ENCODE results near the gene DDX21. TPM values are rescaled to one million over a fixed set of nuclear protein-coding genes. Genes with fewer than 3 reads are reported as not detected.
"Not testable (repeated sequence)": the region's sequence is repeated elsewhere in the genome, so short reads cannot be mapped to it uniquely, and the experiment has no call there.

Gene DDX21
- polyA plus RNA-seq, 1 donor, result 50.6 TPM

DNA sequence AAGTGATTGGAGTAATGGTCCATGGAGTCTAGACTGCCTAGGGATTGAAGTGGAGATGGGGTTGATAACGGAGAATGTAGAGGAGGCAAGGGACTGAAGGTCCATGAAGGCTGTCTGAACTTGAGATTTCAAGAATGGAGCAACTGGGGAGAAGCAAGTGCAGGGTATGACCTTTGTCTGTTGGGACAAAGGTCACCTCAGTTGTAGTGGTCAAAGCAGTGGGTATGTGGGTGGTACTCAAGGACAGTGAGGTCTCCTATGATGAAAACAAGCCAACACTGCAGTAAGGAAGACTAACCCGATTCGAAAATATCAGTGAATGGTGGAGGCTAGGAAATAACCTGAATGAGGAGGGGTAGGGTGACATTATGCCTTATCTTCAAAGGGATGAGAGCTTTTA is 5.4 kb upstream of the DDX21 start:
- H3K9me3 ChIP-seq (ENCODE audit: control insufficient read depth, low read depth, low read length), result no peaks in the 10 kb centered on the region
- no peak for DNase-seq
- peaks cover 34% of the 10 kb centered on the region for H3K36me3 ChIP-seq (ENCODE audit: control insufficient read depth, insufficient read depth, low read length)
- no peaks in the 10 kb centered on the region for H3K27me3 ChIP-seq (ENCODE audit: control insufficient read depth, insufficient read depth, low read length)
- no peak overlapping the region for H3K27ac ChIP-seq (ENCODE audit: low read length)
- no peak overlapping the region for H3K4me3 ChIP-seq (ENCODE audit: low read length)
- WGBS (ENCODE audit: insufficient coverage, low lambda C conversion rate), result 100% methylated on average over 3 of the region's 3 CpGs
- peaks cover 3% of the 10 kb centered on the region for H3K4me1 ChIP-seq (ENCODE audit: control insufficient read depth, insufficient read depth, low read length)

- 100% methylated on average over 3 of the region's 12 CpGs for WGBS (ENCODE audit: insufficient coverage, low lambda C conversion rate)
- no peak for DNase-seq
These were observed 1.1 kb upstream of the DDX21 start for GRCh38 chr10:68954904-68955303.

DNA sequence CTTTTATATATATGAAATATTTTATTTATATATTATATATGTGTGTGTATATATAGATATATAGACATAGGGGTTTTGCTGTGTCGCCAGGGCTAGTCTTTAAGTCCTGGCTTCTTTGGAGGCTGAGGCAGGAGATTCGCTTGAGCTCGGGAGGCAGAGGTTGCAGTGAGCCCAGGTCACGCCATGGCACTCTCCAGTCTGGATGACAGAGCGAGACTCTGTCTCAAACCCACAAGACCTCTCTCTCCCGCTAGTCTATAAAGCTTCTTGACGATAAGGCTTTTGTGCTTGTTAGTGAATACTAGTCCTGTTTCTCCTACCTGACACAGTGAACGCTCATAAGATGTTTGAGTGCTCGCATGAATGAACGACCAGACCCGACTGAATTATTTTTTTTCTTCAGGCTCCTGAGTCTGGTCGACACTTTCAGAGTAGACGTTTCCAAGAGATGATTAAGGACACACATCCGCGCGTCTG is 577 bp upstream of the DDX21 start:
- DNase-seq, result no peak
- peak overlapping the region; percentile 92 for H3K4me3 ChIP-seq (ENCODE audit: low read length)
- peak overlapping the region; percentile 94 for H3K27ac ChIP-seq (ENCODE audit: low read length)
- H3K27me3 ChIP-seq (ENCODE audit: control insufficient read depth, insufficient read depth, low read length), result no peaks in the 10 kb centered on the region
- H3K36me3 ChIP-seq (ENCODE audit: control insufficient read depth, insufficient read depth, low read length), result peaks cover 6% of the 10 kb centered on the region
- peaks cover 8% of the 10 kb centered on the region for H3K4me1 ChIP-seq (ENCODE audit: control insufficient read depth, insufficient read depth, low read length)
- no peaks in the 10 kb centered on the region for H3K9me3 ChIP-seq (ENCODE audit: control insufficient read depth, low read depth, low read length)
- no CpG with 5 or more reads among the region's 16 CpGs for WGBS (ENCODE audit: insufficient coverage, low lambda C conversion rate)

More at GRCh38 chr10:68954904-68955303, 1.1 kb upstream of the DDX21 start:
- no peak overlapping the region for H3K27ac ChIP-seq (ENCODE audit: low read length)
- peaks cover 8% of the 10 kb centered on the region for H3K4me1 ChIP-seq (ENCODE audit: control insufficient read depth, insufficient read depth, low read length)
- peak overlapping the region; percentile 92 for H3K4me3 ChIP-seq (ENCODE audit: low read length)
- no peaks in the 10 kb centered on the region for H3K9me3 ChIP-seq (ENCODE audit: control insufficient read depth, low read depth, low read length)
- H3K36me3 ChIP-seq (ENCODE audit: control insufficient read depth, insufficient read depth, low read length), result peaks cover 8% of the 10 kb centered on the region
- no peaks in the 10 kb centered on the region for H3K27me3 ChIP-seq (ENCODE audit: control insufficient read depth, insufficient read depth, low read length)

DNA sequence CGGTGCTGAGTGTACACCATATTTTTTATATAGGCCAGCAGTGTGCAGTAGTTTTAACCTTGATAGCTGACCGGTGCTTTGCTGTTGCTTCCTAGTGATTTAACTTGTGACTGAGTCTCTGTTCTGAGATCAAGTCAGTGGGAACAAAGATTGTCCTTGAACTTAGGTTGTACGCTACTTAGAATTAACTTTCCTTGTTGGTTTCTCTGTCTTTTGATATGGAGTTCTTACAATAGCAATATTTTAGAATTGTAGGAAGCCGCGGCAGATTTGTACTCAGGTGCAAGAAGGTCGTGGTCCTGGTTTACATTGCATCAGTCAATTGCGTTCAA is 1.3 kb downstream of the DDX21 start:
- peak overlapping the region; percentile 92 for H3K4me3 ChIP-seq (ENCODE audit: low read length)
- H3K9me3 ChIP-seq (ENCODE audit: control insufficient read depth, low read depth, low read length), result no peaks in the 10 kb centered on the region
- no peak for DNase-seq
- H3K4me1 ChIP-seq (ENCODE audit: control insufficient read depth, insufficient read depth, low read length), result peaks cover 8% of the 10 kb centered on the region
- H3K27ac ChIP-seq (ENCODE audit: low read length), result peak overlapping the region; percentile 94
- WGBS (ENCODE audit: insufficient coverage, low lambda C conversion rate), result no CpG with 5 or more reads among the region's 7 CpGs
- no peaks in the 10 kb centered on the region for H3K27me3 ChIP-seq (ENCODE audit: control insufficient read depth, insufficient read depth, low read length)
- H3K36me3 ChIP-seq (ENCODE audit: control insufficient read depth, insufficient read depth, low read length), result peaks cover 11% of the 10 kb centered on the region

GRCh38 chr10:68957654-68958053 is 1.7 kb downstream of the DDX21 start:
- H3K4me1 ChIP-seq (ENCODE audit: control insufficient read depth, insufficient read depth, low read length), result peaks cover 8% of the 10 kb centered on the region
- DNase-seq, result no peak
- no peaks in the 10 kb centered on the region for H3K27me3 ChIP-seq (ENCODE audit: control insufficient read depth, insufficient read depth, low read length)
- peak overlapping the region; percentile 92 for H3K4me3 ChIP-seq (ENCODE audit: low read length)
- whole genome bisulfite sequencing (ENCODE audit: insufficient coverage, low lambda C conversion rate), result no CpG with 5 or more reads among the region's 3 CpGs
- peaks cover 15% of the 10 kb centered on the region for H3K36me3 ChIP-seq (ENCODE audit: control insufficient read depth, insufficient read depth, low read length)
- H3K9me3 ChIP-seq (ENCODE audit: control insufficient read depth, low read depth, low read length), result no peaks in the 10 kb centered on the region
- peak overlapping the region; percentile 94 for H3K27ac ChIP-seq (ENCODE audit: low read length)

DNA sequence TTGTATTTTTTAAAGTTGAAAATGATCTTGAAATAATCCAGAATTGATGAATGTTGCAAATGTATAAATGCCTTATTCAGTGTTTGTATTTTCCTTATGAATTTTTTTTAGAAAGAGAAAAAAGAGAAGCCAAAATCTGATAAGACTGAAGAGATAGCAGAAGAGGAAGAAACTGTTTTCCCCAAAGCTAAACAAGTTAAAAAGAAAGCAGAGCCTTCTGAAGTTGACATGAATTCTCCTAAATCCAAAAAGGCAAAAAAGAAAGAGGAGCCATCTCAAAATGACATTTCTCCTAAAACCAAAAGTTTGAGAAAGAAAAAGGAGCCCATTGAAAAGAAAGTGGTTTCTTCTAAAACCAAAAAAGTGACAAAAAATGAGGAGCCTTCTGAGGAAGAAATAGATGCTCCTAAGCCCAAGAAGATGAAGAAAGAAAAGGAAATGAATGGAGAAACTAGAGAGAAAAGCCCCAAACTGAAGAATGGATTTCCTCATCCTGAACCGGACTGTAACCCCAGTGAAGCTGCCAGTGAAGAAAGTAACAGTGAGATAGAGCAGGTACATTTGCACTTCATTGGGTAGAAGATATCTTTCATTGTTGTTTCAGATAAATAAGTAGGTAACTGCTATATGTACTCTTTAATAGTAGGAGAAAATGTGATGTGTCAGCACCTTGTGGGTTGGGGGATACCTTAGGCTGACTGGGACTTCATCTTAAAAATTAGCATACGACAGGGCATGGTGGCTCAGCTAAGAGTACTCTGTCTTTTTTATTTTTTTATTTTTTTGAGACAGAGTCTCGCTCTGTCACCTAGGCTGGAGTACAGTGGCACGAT is 3.9 kb downstream of the DDX21 start:
- H3K4me1 ChIP-seq (ENCODE audit: control insufficient read depth, insufficient read depth, low read length), result peaks cover 7% of the 10 kb centered on the region
- H3K36me3 ChIP-seq (ENCODE audit: control insufficient read depth, insufficient read depth, low read length), result peaks cover 36% of the 10 kb centered on the region
- no peaks in the 10 kb centered on the region for H3K9me3 ChIP-seq (ENCODE audit: control insufficient read depth, low read depth, low read length)
- no peak overlapping the region for H3K4me3 ChIP-seq (ENCODE audit: low read length)
- H3K27ac ChIP-seq (ENCODE audit: low read length), result no peak overlapping the region
- 100% methylated on average over 2 of the region's 4 CpGs for WGBS (ENCODE audit: insufficient coverage, low lambda C conversion rate)
- DNase-seq, result no peak
- H3K27me3 ChIP-seq (ENCODE audit: control insufficient read depth, insufficient read depth, low read length), result no peaks in the 10 kb centered on the region

- Histone ChIP-seq H3K36me3 (ENCODE audit: control insufficient read depth, insufficient read depth, low read length) (peaks cover 64% of the 10 kb centered on the region), H3K9me3 (ENCODE audit: control insufficient read depth, low read depth, low read length) (no peaks in the 10 kb centered on the region), H3K4me3 (ENCODE audit: low read length) (no peak overlapping the region), H3K4me1 (ENCODE audit: control insufficient read depth, insufficient read depth, low read length) (no peaks in the 10 kb centered on the region), H3K27ac (ENCODE audit: low read length) (no peak overlapping the region), H3K27me3 (ENCODE audit: control insufficient read depth, insufficient read depth, low read length) (no peaks in the 10 kb centered on the region)
- 100% methylated on average over 1 of the region's 4 CpGs for WGBS (ENCODE audit: insufficient coverage, low lambda C conversion rate)
- DNase-seq, result no peak
These were observed 7.2 kb downstream of the DDX21 start for GRCh38 chr10:68963151-68963550.

DNA sequence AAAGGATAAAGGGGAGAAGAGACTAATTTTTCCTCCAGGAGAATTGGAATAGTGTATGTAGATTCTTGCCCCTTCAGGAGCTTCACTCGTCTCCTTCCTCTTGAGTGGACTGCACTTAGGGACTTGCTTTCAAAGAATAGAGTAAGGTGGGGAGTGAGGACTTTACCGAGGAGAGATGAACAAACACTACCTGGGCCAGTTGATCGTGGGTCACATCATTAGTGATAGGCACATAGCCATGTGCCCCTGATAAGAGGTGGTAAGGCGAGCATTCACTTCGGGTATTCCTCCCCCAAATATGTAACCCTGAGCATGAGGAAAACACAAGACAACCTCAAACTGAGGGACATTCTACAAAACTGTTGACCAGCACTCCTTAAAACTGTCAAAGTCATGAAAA is 18.0 kb downstream of the DDX21 start:
- no peak for DNase-seq
- no peak overlapping the region for H3K4me3 ChIP-seq (ENCODE audit: low read length)
- H3K36me3 ChIP-seq (ENCODE audit: control insufficient read depth, insufficient read depth, low read length), result peaks cover 76% of the 10 kb centered on the region
- no peaks in the 10 kb centered on the region for H3K4me1 ChIP-seq (ENCODE audit: control insufficient read depth, insufficient read depth, low read length)
- no peaks in the 10 kb centered on the region for H3K9me3 ChIP-seq (ENCODE audit: control insufficient read depth, low read depth, low read length)
- no peaks in the 10 kb centered on the region for H3K27me3 ChIP-seq (ENCODE audit: control insufficient read depth, insufficient read depth, low read length)
- no CpG with 5 or more reads among the region's 5 CpGs for WGBS (ENCODE audit: insufficient coverage, low lambda C conversion rate)
- no peak overlapping the region for H3K27ac ChIP-seq (ENCODE audit: low read length)

DNA sequence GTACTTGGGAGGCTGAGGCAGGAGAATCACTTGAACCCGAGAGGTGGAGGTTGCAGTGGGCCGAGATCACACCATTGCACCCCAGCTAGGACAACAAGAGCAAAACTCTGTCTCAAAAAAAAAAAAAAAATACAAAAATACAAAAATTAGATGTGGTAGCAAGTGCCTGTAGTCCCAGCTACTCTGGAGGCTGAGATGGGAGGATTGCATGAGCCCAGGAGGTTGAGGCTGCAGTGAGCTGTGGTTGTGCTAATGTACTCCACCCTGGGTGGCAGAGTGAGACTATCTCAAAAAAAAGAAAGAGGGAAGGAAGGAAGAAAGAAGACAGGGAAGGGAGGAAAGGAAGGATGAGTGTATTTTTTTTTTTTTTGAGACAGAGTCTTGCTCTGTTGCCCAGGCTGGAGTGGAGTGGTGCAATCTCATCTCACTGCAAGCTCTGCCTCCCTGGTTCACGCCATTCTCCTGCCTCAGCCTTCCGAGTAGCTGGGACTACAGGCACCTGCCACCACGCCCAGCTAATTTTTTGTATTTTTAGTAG is 20.0 kb downstream of the DDX21 start:
- not testable (repeated sequence) for DNase-seq; H3K27ac ChIP-seq (ENCODE audit: low read length); H3K27me3 ChIP-seq (ENCODE audit: control insufficient read depth, insufficient read depth, low read length); H3K4me3 ChIP-seq (ENCODE audit: low read length); H3K9me3 ChIP-seq (ENCODE audit: control insufficient read depth, low read depth, low read length); H3K4me1 ChIP-seq (ENCODE audit: control insufficient read depth, insufficient read depth, low read length)
- peaks cover 79% of the 10 kb centered on the region for H3K36me3 ChIP-seq (ENCODE audit: control insufficient read depth, insufficient read depth, low read length)
- no CpG with 5 or more reads among the region's 5 CpGs for WGBS (ENCODE audit: insufficient coverage, low lambda C conversion rate)

GRCh38 chr10:68979738-68980137 is 23.8 kb downstream of the DDX21 start:
- H3K36me3 ChIP-seq (ENCODE audit: control insufficient read depth, insufficient read depth, low read length), result peaks cover 66% of the 10 kb centered on the region
- not testable (repeated sequence) for H3K4me3 ChIP-seq (ENCODE audit: low read length); H3K27me3 ChIP-seq (ENCODE audit: control insufficient read depth, insufficient read depth, low read length); H3K27ac ChIP-seq (ENCODE audit: low read length); H3K9me3 ChIP-seq (ENCODE audit: control insufficient read depth, low read depth, low read length); H3K4me1 ChIP-seq (ENCODE audit: control insufficient read depth, insufficient read depth, low read length); DNase-seq
- 100% methylated on average over 1 of the region's 6 CpGs for WGBS (ENCODE audit: insufficient coverage, low lambda C conversion rate)

GRCh38 chr10:68981074-68981473 is 25.1 kb downstream of the DDX21 start:
- WGBS (ENCODE audit: insufficient coverage, low lambda C conversion rate), result no CpG with 5 or more reads among the region's 1 CpG
- Histone ChIP-seq H3K27me3 (ENCODE audit: control insufficient read depth, insufficient read depth, low read length) (no peaks in the 10 kb centered on the region), H3K4me1 (ENCODE audit: control insufficient read depth, insufficient read depth, low read length) (no peaks in the 10 kb centered on the region), H3K27ac (ENCODE audit: low read length) (no peak overlapping the region), H3K36me3 (ENCODE audit: control insufficient read depth, insufficient read depth, low read length) (peaks cover 60% of the 10 kb centered on the region), H3K4me3 (ENCODE audit: low read length) (no peak overlapping the region), H3K9me3 (ENCODE audit: control insufficient read depth, low read depth, low read length) (no peaks in the 10 kb centered on the region)
- no peak for DNase-seq

All from large intestine (tissue), 3 donors.